HG02610 (cell line): ENCODE results near the gene FMN1.
A peak's percentile ranks its signal among the peaks of the same experiment; 100 is the strongest.

ENCODE experiments used
- ATAC-seq: cut with Tn5 transposase; IDR thresholded peaks from one replicate; pipeline ENCODE4 v1.9.1; 2021; ENCODE audit warnings: mild to moderate bottlenecking, moderate library complexity; ENCODE audit not compliant: unreplicated experiment

The FMN1 gene

GRCh38 chr15:32844118-32844711 is 350.3 kb downstream of the FMN1 start:
- no peak for ATAC-seq

- no peak for ATAC-seq
These were observed 351.2 kb downstream of the FMN1 start for GRCh38 chr15:32843219-32843815.

- no peak for ATAC-seq
These were observed 352.4 kb downstream of the FMN1 start for GRCh38 chr15:32842081-32842480.

GRCh38 chr15:32840507-32841245 is 353.8 kb downstream of the FMN1 start:
- no peak for ATAC-seq

- no peak for ATAC-seq
These were observed 355.7 kb downstream of the FMN1 start for GRCh38 chr15:32838820-32839219.

- no peak for ATAC-seq
These were observed 356.2 kb downstream of the FMN1 start for GRCh38 chr15:32838338-32838737.

GRCh38 chr15:32837935-32838334 is 356.6 kb downstream of the FMN1 start:
- no peak for ATAC-seq

- ATAC-seq, result peak; percentile 58
These were observed 360.4 kb downstream of the FMN1 start for GRCh38 chr15:32834156-32834555.

- ATAC-seq, result no peak
These were observed 361.1 kb downstream of the FMN1 start for GRCh38 chr15:32833379-32833821.

- ATAC-seq, result no peak
These were observed 363.0 kb downstream of the FMN1 start for GRCh38 chr15:32831485-32831884.

GRCh38 chr15:32830241-32830640 is 364.3 kb downstream of the FMN1 start:
- ATAC-seq, result no peak

- no peak for ATAC-seq
These were observed 365.1 kb downstream of the FMN1 start for GRCh38 chr15:32829436-32829835.

- no peak for ATAC-seq
These were observed 365.9 kb downstream of the FMN1 start for GRCh38 chr15:32828507-32829186.

- no peak for ATAC-seq
These were observed 367.8 kb downstream of the FMN1 start for GRCh38 chr15:32826685-32827084.

- no peak for ATAC-seq
These were observed 369.3 kb downstream of the FMN1 start for GRCh38 chr15:32825219-32825618.

GRCh38 chr15:32824777-32825176 is 369.7 kb downstream of the FMN1 start:
- ATAC-seq, result no peak

GRCh38 chr15:32823750-32824149 is 370.8 kb downstream of the FMN1 start:
- ATAC-seq, result no peak

GRCh38 chr15:32822739-32823138 is 371.8 kb downstream of the FMN1 start:
- no peak for ATAC-seq

- no peak for ATAC-seq
These were observed 375.1 kb downstream of the FMN1 start for GRCh38 chr15:32819448-32819847.

- no peak for ATAC-seq
These were observed 375.6 kb downstream of the FMN1 start for GRCh38 chr15:32818758-32819447.

- no peak for ATAC-seq
These were observed 376.9 kb downstream of the FMN1 start for GRCh38 chr15:32817577-32817976.
